Limb (tissue), 2 donors: Measurements from ENCODE around the gene GPR152.

ENCODE experiments used
- DNase-seq, 2 donors: peaks; one replicate each; pipeline ENCODE4 v3.0.0-alpha.2; 2016; ENCODE audit errors: extremely low spot score in 2 of 2

Gene GPR152, protein sequence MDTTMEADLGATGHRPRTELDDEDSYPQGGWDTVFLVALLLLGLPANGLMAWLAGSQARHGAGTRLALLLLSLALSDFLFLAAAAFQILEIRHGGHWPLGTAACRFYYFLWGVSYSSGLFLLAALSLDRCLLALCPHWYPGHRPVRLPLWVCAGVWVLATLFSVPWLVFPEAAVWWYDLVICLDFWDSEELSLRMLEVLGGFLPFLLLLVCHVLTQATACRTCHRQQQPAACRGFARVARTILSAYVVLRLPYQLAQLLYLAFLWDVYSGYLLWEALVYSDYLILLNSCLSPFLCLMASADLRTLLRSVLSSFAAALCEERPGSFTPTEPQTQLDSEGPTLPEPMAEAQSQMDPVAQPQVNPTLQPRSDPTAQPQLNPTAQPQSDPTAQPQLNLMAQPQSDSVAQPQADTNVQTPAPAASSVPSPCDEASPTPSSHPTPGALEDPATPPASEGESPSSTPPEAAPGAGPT

DNA sequence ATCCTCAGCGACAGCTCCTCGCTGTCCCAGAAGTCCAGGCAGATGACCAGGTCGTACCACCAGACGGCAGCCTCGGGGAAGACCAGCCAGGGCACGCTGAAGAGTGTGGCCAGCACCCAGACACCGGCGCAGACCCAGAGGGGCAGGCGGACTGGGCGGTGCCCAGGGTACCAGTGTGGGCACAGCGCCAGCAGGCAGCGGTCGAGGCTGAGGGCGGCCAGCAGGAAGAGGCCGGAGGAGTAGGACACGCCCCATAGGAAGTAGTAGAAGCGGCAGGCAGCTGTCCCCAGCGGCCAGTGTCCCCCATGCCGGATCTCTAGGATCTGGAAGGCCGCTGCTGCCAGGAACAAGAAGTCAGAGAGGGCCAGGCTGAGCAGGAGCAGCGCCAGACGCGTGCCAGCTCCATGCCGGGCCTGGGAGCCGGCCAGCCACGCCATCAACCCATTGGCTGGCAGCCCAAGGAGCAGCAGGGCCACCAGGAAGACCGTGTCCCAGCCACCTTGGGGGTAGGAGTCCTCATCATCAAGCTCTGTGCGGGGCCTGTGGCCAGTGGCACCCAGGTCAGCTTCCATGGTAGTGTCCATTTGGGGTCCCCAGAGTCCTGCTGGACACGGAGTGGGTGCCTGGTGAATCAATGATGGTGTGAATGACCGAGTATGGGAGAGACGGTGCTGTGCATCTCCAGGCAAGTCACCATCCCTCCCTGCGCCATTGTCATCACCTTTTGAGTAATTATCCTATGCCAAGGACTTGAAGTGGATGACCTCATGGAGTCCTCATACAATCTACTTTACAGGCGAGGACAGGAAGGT, at the start of gene GPR152:
GPR152 (minus strand) TSS at position 589 of the 812 bp plus-strand sequence; CDS start at position 584, 5 bp downstream.
- no peak for DNase-seq

DNA sequence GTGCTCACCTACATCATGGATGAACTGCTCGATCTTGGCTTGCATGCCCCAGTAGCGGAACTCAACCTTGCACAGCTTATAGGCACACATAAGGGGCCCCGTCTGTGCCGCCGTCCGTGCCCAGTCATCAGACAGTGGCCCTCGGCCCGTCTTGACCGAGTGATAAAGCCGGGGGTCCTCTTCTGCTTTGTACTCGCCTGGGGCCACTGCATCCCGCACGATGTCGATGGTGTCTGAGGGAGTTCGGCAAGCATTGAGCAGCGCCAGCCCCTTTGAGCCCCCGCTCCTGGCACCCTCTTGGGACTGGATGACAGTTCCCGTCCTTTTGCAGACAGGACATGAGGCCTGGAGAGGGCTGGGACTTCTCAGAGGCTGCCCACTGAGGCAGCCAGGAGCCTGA, 49.3 kb upstream of the GPR152 start:
- DNase-seq = no peak

DNA sequence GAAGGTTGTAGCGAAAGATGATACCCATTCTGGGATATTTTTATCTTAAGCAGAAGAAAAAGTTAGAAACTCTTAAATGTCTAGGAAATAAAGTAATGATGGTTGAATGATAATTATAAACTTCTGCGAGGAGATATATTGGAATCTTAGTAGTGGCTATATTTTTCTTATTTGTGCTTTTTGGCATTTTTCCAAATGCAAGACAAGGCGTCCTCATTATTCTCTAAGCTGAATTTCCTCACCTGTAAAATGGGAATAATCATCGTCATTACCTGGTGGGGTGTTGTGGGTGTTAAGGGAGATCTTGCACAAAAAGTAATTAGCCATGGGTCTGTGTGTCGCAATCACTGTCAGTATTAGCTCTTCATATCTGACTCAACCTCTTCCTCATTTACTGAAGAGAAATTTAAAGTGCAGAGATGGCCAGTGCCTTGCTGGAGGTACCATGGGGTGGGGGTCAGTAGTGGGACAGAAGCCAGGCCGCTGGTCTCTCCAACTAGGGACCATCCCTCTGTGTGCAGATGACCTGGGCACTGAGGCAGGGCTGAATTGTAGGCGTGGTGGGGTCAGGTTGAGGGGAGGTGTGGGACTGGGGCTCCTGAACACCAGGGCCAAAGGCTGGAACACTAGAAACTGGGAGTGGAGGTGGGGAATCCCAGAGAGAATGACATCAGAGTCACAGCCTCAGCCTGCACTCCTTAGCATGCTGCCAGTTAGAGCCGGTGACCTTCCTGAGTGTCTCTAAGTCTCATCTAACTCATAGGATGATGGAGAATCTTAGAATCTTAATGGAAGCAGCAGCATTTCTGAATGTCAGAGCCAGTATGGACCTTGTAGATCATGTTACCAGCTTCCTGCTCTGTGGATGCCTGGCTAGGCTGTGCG, 48.5 kb upstream of the GPR152 start:
- no peak for DNase-seq

DNA sequence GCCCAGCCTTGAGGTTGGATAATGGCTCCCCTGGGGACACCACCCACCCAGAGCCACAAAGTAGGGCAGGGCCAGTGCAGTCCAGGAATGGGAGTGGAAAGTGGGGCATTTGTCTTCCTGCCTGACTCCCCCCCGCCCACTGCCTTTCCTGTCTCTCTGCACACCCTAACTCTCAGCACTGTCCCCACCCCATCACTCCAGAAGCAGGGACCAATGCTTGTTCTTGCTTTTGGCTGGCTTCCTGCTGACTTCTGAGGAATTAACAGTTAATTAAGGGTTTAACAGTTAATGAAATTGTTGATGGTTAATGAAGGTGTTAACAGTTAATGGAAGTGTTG, 47.9 kb upstream of the GPR152 start:
- no peak for DNase-seq

DNA sequence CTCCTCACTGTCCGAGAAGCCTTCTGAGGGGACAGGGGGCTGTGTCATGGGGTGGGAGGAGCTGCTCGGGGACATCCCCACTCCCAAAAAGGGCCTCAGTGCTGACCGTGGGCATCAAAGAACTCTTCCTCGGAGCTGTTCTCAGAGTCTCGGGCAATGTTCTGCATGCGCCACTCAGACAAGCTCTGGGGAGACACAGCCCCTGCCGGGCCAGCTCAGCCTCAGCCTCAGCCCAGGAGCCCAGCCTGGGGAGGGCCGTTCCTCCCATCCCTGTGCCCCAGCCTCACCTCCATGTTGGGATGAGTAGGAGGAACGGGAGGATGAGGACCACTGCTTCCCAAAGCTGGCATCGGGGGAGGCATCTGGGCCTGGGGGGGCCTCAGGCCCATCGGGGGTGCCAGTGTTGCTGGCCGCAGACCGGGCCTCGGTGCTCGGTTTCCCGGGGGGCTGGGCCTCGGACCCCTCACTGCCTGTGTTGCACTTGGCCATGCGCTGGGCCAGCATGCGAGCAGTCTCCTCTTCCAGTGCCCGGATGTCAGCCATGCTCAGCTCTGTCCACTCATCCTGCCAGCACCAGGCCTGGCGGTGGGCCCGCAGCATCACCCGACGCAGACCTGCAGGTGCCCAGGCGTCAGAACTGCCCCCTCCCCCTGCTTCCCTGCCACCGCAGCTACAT, 47.4 kb upstream of the GPR152 start:
- no peak for DNase-seq

DNA sequence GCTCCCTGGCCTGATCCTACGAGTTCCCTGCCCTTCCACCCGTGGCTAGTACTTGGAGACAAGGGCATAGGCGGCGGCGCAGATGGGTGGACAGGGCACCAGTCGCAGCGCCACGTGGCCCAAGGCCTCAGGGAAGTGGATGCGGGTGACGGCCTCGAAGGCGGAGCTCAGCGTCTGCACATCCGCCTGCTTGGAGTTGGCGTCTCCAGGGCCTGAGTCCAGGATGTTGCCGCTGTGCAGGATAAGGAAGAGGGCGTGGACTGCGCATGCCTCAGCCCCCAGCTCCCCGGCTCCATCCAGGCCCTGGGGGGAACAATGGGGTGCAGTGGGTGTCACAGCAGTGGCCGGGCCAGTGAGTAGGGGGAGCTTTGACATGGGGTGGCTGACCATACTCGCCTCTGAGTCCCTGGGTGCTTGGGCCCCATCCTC, 46.0 kb upstream of the GPR152 start:
- no peak for DNase-seq

DNA sequence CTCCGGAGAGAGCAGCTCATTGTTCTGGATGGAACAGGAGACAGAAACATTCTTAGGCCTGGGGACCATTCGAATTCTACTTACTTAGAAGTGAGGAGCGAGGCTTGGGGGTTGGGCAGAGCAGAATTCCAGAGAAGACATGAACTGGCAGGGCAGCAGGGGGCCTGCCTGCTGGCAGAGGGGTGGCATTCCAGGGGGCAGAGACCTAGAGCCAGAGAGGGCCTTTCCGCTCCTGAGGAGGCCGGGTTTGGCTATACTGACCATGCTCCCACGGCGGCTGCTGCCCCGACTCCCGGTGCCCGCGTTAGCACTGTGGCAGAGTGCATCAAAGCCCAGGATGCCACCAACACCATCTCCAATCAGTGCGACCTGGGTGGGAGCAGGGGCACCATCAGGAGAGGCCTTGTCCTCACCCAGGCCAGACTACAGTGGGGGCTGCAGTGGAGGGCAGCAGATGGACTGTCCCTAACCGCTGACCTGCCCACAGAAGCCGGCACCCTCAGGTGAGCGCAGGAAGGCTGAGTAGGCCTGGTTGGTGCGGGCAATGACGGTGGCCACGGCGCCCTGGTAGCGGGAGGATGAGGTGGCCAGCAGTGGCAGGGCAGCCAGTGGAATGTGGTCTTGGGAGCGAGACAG, 45.2 kb upstream of the GPR152 start:
- no peak for DNase-seq

DNA sequence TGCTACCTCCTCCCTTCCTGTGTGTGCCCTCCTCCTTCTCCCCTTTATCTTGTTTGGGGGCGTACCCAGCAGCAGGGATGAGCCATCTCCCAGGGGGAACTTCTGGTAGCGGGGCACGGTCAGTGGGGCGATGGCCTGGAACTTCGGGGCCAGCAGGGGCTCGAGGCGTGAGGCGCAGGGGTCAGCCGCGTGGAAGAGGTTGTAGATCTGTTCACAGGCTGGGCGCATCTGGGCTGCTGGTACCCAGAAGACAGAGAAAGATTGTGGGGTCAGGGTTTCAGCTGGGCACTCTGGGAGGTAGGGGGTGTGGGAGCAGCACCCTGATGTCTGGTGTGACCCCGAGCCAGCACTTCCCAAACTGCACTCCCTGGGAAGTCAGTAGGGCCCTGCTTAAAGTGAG, 43.6 kb upstream of the GPR152 start:
- DNase-seq = no peak

DNA sequence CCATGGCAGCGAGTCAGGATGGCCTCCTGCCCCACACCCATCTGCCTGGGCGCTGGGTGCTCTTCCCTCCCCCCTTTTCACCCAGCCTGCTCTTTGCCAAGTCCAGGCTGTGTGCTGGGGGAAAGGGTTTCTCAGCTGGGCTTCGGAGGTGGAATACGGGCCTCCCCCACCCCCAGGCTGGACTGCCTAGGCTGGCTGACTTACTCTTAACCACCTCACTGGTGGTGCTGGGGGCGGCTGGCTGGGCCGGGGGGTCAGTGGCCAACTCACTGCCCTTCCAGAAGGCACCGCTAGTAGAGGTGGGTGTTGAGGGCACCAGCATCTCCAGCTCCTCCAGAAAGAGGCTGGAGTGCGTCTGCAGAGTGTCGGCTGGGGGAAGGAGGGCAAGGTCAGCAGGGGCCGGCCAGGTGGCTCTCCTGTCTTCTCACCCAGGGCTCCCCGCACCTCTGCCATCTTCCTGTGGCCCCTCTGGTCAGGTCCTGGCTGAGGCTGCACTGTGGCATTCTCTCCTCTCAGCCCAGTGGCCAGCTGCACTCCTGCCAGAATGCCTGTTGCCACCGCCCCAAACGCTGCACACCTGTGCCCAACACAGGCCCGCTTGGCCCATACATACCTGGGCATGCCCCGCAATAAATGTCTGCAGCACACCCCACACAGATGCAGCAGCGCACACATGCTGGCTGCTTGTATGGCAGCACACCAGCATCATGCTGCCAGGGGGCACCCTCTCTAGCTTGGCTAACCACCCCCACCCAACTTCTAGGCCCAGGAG, 42.9 kb upstream of the GPR152 start:
- DNase-seq = no peak

DNA sequence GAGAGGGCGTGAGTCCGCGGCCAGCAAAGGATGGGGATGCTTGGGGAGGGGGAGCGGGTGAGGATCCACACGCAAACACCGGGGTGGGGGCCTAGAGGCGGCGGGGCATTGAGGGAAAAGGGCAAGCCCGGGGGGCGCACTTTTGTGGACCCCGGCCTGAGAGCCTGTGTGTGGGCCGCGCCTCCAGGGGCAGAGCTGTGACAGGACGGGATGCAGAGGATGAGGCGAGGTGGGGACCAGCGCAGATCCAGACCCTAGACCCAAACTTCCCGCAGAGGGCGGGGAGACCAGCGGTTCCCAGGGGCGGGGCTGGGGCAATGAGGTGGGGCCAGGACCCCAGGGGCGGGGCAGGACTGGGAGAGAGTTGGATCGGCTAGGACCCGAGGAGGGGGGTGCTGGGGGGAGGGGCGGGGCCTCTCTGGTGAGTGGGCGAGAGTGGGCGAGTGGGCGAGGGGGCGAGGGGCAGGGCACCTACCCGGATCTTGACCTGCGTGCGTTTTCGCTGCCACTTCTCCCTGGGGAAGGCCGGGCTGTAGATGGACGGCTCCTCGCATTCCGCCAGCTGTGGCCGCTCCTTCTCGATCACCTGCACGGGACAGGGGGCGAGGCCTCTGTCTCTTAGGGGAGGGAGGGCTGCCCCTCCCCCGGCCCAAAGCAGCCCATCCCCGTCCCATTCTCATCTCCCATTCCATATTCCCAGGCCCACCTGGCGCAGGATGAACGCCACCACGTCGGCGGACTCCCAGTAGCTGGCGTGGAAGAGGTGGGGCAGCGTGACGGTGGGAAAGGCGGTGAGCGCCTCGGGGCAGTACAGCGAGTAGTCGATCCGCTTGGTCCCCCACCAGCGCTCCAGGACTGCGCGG, 42.1 kb upstream of the GPR152 start:
- no peak for DNase-seq

DNA sequence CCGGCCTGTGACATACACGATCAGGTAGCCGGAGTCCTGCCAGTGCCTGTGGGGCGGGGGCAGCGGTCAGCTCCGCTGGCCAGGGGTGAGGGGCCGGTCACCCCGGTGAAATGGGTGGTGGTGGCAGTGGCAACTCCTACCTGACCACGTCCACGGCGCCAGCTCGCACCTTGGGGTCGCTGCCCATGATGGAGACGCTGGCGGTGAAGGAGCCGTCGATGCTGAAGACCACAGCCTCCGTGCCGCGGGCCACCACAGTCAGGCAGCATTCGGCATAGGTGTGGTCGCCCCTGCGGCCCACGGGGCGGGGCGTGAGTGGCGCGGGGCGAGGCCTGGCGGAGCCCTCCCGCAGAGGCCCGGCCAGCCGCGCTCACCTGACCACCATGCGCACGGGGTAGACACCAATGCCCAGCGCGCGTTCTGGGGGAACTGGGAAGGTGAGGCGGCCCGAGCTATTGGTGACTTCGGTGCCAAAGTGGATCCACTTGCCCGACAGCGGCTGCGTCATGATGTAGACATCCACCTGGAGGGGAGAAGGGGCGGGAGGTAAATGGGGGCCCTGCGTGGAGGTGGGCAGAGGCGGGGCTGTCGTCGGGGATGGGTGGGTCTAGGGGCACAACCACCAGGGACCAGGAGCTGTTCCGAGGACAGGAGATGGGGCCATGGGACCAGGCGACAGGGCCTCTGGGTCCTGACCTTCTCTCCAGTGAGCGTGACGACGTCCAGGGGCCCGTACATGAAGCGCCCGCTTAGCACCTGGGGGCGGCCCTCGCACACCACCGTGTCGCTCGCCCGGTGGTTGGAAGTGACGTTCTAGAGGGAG, 41.2 kb upstream of the GPR152 start:
- DNase-seq = no peak

DNA sequence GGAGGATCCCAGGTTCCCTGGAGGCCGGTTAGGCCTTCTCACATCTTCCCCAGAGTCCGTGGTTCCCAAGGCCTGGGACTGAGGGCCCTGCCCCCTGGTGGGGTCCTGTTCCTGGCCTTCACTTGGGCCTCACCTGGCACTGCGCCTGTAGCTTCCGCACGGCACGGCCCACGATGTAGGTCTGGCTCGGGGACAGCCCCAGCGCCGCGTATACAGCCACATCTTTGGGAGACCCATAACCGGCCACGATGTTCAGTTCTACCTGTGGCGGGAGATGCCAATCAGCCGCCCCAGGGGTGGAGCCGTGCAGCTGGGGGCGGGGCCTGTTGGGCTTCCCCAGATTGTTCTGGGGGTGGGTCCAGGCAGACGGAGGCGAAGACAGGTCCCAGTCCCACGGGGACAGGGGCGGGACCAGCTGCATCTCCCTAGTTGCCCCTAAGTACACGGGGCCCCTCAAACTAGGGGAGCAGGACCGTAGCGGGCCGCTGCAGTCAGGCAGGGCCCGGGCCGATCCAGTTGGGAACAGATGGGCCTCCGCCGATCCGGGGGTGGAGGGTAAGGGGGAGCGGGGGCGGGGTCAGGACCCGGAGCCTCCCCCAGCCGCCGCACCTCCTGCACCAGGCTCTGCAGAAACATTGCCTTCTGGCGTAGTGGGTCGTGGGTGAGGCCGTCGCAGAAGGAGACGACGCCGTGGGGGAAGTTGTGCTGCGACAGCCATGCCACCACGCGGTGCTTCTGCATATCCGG, 40.4 kb upstream of the GPR152 start:
- DNase-seq = no peak

DNA sequence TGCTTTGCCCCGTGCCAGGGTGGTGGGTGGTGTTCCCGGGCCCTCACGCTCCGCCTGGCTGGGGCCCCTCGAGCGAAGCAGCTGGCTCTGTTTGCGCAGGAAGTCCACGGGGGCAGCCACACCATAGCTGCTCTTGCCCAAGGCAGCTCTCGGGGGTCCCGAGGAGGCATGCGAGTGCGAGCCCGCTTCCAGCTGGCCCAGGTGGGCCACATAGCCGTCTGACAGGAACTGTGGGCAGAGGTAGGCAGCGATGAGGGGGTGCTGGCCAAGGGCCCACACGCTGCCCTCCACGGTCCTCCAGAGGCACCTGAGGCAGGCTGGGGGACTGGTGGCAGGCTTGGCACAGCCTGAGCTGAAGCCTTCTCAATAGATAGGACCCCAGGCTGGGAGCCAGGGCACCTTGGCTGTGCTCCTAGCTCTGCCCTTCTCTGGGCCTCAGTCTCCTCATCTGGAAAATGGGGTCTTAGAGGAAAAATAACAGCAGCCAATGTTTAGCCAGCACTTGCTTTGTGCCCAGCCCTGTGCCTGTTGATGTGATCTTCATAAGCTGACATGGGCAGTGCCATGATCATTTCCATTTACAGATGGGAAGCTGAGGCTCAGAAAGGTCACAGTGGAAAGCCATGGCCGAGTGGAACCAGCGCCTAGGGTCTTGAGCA, 39.7 kb upstream of the GPR152 start:
- DNase-seq = no peak

DNA sequence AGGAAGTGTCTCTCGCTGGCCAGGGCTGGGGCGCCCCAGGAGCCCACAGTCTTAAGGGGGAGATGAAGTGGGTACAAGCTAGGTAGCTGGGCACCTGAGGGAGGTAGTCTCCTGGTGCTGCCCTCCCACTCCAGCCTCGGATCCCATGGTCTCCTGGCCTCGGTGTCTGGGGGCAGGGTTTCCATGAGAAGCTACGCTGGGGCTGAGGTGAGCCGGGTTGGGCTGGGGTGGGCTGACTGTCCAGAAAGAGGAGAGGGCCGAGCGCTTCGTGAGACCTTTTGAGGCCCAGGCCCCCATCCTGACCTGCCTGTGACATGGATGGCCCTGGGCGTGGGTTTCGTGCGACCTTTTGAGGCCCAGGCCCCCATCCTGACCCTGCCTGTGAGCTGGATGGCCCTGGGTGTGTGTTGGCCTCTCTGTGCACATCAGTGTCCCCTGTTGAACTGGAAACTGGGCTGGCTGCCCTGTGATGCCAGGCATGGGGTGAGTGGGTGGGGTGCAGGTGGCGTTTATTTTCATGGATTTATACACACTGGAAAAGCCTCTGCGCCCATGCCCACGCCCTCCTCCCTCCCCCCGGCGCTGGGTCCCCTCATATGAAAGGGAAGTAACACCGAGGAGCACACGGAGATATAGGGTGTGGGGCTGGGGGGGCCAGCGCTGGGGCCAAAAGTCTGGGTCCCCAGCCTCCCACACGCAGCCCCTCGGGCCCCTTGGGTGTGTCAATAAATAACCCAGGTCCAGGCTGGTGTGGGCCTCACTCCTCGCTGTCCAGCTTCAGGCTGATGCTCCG, 38.9 kb upstream of the GPR152 start:
- DNase-seq = no peak

DNA sequence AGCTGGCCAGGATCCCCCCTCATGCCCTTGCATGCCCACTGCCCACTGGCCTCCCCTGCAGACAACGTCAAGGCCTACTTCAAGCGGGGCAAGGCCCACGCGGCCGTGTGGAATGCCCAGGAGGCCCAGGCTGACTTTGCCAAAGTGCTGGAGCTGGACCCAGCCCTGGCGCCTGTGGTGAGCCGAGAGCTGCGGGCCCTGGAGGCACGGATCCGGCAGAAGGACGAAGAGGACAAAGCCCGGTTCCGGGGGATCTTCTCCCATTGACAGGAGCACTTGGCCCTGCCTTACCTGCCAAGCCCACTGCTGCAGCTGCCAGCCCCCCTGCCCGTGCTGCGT, 38.2 kb upstream of the GPR152 start:
- DNase-seq = no peak
